SK-N-SH treated with all-trans-retinoic acid at 6 μM for 48 hours (cell line): ENCODE data around the gene CFAP157.

Experiments
- CREB5 ChIP-seq: fragments of 250-450 bp; sonication (Bioruptor Pico); IDR thresholded peaks from 2 replicates; pipeline ENCODE4 v1.5.1; 2020; ENCODE audit warnings: low read depth, mild to moderate bottlenecking, moderate library complexity
- GLIS3 ChIP-seq: fragments of 250-450 bp; sonication (Bioruptor Pico); IDR thresholded peaks from 2 replicates; pipeline ENCODE4 v1.5.0; 2020; ENCODE audit warnings: mild to moderate bottlenecking, moderate library complexity
- PATZ1 ChIP-seq: fragments of 250-450 bp; sonication (Bioruptor Pico); IDR thresholded peaks from 2 replicates; pipeline ENCODE4 v1.8.0; 2020; ENCODE audit warnings: mild to moderate bottlenecking, moderate library complexity, borderline replicate concordance
- TCF4 ChIP-seq: fragments of 250-450 bp; sonication (Bioruptor Pico); IDR thresholded peaks from 2 replicates; pipeline ENCODE4 v1.8.0; 2021; ENCODE audit warnings: mild to moderate bottlenecking, moderate library complexity, borderline replicate concordance
- TOX ChIP-seq: fragments of 250-450 bp; sonication (Bioruptor Pico); IDR thresholded peaks from 2 replicates; pipeline ENCODE4 v1.8.0; 2021; ENCODE audit warnings: mild to moderate bottlenecking, moderate library complexity, borderline replicate concordance
- ZNF70 ChIP-seq: fragments of 450-650 bp; formaldehyde crosslinking; IDR thresholded peaks from 2 replicates; pipeline ENCODE4 v1.5.0; 2020; ENCODE audit warnings: mild to moderate bottlenecking, moderate library complexity
- ZNF8 ChIP-seq: fragments of 450-650 bp; formaldehyde crosslinking; IDR thresholded peaks from 2 replicates; pipeline ENCODE4 v1.5.0; 2020; ENCODE audit warnings: mild to moderate bottlenecking, moderate library complexity

GRCh38 chr9:127708952-127709587 is 2.3 kb downstream of the CFAP157 start:
- no peak for TF ChIP-seq PATZ1 (CRISPR knock-in tag)
- no peak for TF ChIP-seq TCF4 (CRISPR knock-in tag)
- TF ChIP-seq ZNF8: no peak
- TF ChIP-seq ZNF70 (CRISPR knock-in tag): no peak
- no peak for TF ChIP-seq CREB5 (CRISPR knock-in tag)
- no peak for TF ChIP-seq TOX (CRISPR knock-in tag)
- no peak for TF ChIP-seq GLIS3 (CRISPR knock-in tag)
